Astrocyte (in vitro differentiated cells and primary cell): ENCODE results near the gene IL27RA. TPM values are rescaled to one million over a fixed set of nuclear protein-coding genes. Genes with fewer than 3 reads are reported as not detected.
"Not testable (repeated sequence)": the region's sequence is repeated elsewhere in the genome, so short reads cannot be mapped to it uniquely, and the experiment has no call there.

Experiments used
- DNase-seq: peaks from one replicate; pipeline ENCODE4 v3.0.0-alpha.2; 2010; ENCODE audit warnings: low read depth
- FAIRE-seq: peaks from 2 replicates; lab custom pipeline; 2011; peaks lifted over from hg19 to GRCh38; lab: Jason Lieb, UNC
- H2AFZ ChIP-seq: 2 replicates; pipeline ENCODE4 v1.6.0; 2012; ENCODE audit warnings: low read depth, low read length, inconsistent platforms
- H3K27ac ChIP-seq: 2 replicates; pipeline ENCODE4 v1.5.1; 2011; ENCODE audit warnings: low read depth, low read length, inconsistent platforms
- H3K27me3 ChIP-seq: 2 replicates; pipeline ENCODE4 v1.6.0; 2011; ENCODE audit warnings: low read length, inconsistent platforms; ENCODE audit not compliant: insufficient read depth
- H3K36me3 ChIP-seq: 2 replicates; pipeline ENCODE4 v1.5.1; 2011; ENCODE audit warnings: low read length, inconsistent platforms; ENCODE audit not compliant: insufficient read depth
- H3K4me1 ChIP-seq: 2 replicates; pipeline ENCODE4 v1.5.1; 2011; ENCODE audit warnings: low read length, inconsistent platforms; ENCODE audit not compliant: insufficient read depth
- H3K4me2 ChIP-seq: 2 replicates; pipeline ENCODE4 v1.6.0; 2012; ENCODE audit warnings: low read length, inconsistent platforms
- H3K4me3 ChIP-seq: 2 replicates; pipeline ENCODE4 v1.5.1; 2011; ENCODE audit warnings: low read depth, mild to moderate bottlenecking, low read length, inconsistent platforms; ENCODE audit not compliant: insufficient read depth
- H3K79me2 ChIP-seq: 2 replicates; pipeline ENCODE4 v1.6.0; 2012; ENCODE audit warnings: mild to moderate bottlenecking, low read length, inconsistent platforms; ENCODE audit not compliant: insufficient read depth
- H3K9ac ChIP-seq: 2 replicates; pipeline ENCODE4 v1.6.0; 2012; ENCODE audit warnings: mild to moderate bottlenecking, low read length, inconsistent platforms
- H3K9me3 ChIP-seq: 2 replicates; pipeline ENCODE4 v1.5.1; 2012; ENCODE audit warnings: low read depth, mild to moderate bottlenecking, low read length, inconsistent platforms; ENCODE audit not compliant: insufficient read depth
- H4K20me1 ChIP-seq: 2 replicates; pipeline ENCODE4 v1.6.0; 2012; ENCODE audit warnings: low read length, inconsistent platforms; ENCODE audit not compliant: insufficient read depth
- H3K27ac Mint-ChIP-seq: one replicate; pipeline ENCODE4 v1.8.0; 2021; ENCODE audit warnings: mild to moderate bottlenecking, mixed read lengths; ENCODE audit not compliant: unreplicated experiment
- H3K27me3 Mint-ChIP-seq: one replicate; pipeline ENCODE4 v1.8.0; 2021; ENCODE audit warnings: low read depth, mixed read lengths; ENCODE audit not compliant: unreplicated experiment
- H3K36me3 Mint-ChIP-seq: one replicate; pipeline ENCODE4 v1.8.0; 2021; ENCODE audit warnings: low read depth, mixed read lengths; ENCODE audit not compliant: unreplicated experiment
- H3K4me1 Mint-ChIP-seq: one replicate; pipeline ENCODE4 v1.8.0; 2021; ENCODE audit warnings: low read depth, mixed read lengths; ENCODE audit not compliant: unreplicated experiment
- H3K4me3 Mint-ChIP-seq: one replicate; pipeline ENCODE4 v1.8.0; 2021; ENCODE audit warnings: mild to moderate bottlenecking, moderate library complexity, mixed read lengths; ENCODE audit not compliant: unreplicated experiment
- H3K9me3 Mint-ChIP-seq: one replicate; pipeline ENCODE4 v1.8.0; 2021; ENCODE audit warnings: mild to moderate bottlenecking, mixed read lengths; ENCODE audit not compliant: unreplicated experiment
- CTCF ChIP-seq: IDR thresholded peaks from 2 replicates; pipeline ENCODE4 v1.5.1; 2011; ENCODE audit warnings: low read depth, mild to moderate bottlenecking, inconsistent platforms, low read length, moderate library complexity; ENCODE audit not compliant: insufficient read depth
- EZH2 ChIP-seq: IDR thresholded peaks from 2 replicates; pipeline ENCODE4 v1.6.1; 2012; ENCODE audit warnings: mild to moderate bottlenecking, low read length, inconsistent platforms; ENCODE audit not compliant: insufficient read depth
- total RNA-seq: library from RNA; stranded (reverse); gene quantifications from 2 replicates; pipeline ENCODE4 v1.2.1, GENCODE V29; 2021

IL27RA gene
- total RNA-seq, 1 donor from 2014 or later = 5.7 TPM

- TF ChIP-seq EZH2 (no peak), CTCF (no peak)
- peaks cover 2% of the 10 kb centered on the region for H3K27me3 Mint-ChIP-seq
- Histone ChIP-seq H2AFZ (no peak overlapping the region), H3K4me1 (no peaks in the 10 kb centered on the region), H3K9ac (no peak overlapping the region), H3K27me3 (no peaks in the 10 kb centered on the region), H3K4me2 (no peak overlapping the region), H3K79me2 (no peaks in the 10 kb centered on the region), H3K9me3 (no peaks in the 10 kb centered on the region), H3K27ac (no peak overlapping the region), H3K36me3 (no peaks in the 10 kb centered on the region), H3K4me3 (no peak overlapping the region), H4K20me1 (no peaks in the 10 kb centered on the region)
- H3K9me3 Mint-ChIP-seq = peaks cover 3% of the 10 kb centered on the region
- no peak overlapping the region for H3K27ac Mint-ChIP-seq
- no peaks in the 10 kb centered on the region for H3K36me3 Mint-ChIP-seq
- H3K4me3 Mint-ChIP-seq = no peak overlapping the region
- no peaks in the 10 kb centered on the region for H3K4me1 Mint-ChIP-seq
- DNase-seq (no peak), FAIRE-seq (no peak)
These were observed 16.0 kb upstream of the IL27RA start for GRCh38 chr19:14015524-14016035.

GRCh38 chr19:14019100-14019499, 12.5 kb upstream of the IL27RA start:
- H3K4me2 ChIP-seq = no peak overlapping the region
- Mint-ChIP-seq H3K4me3 (no peak overlapping the region), H3K9me3 (no peaks in the 10 kb centered on the region), H3K4me1 (peaks cover 4% of the 10 kb centered on the region), H3K36me3 (no peaks in the 10 kb centered on the region), H3K27ac (no peak overlapping the region), H3K27me3 (no peaks in the 10 kb centered on the region)
- H4K20me1 ChIP-seq = no peaks in the 10 kb centered on the region
- H3K27ac ChIP-seq = no peak overlapping the region
- H3K36me3 ChIP-seq = no peaks in the 10 kb centered on the region
- H3K9me3 ChIP-seq = no peaks in the 10 kb centered on the region
- H3K4me3 ChIP-seq = no peak overlapping the region
- H3K27me3 ChIP-seq = no peaks in the 10 kb centered on the region
- H2AFZ ChIP-seq = no peak overlapping the region
- no peaks in the 10 kb centered on the region for H3K79me2 ChIP-seq
- TF ChIP-seq CTCF (no peak), EZH2 (no peak)
- peaks cover 5% of the 10 kb centered on the region for H3K4me1 ChIP-seq
- H3K9ac ChIP-seq = no peak overlapping the region
- DNase-seq = no peak
- FAIRE-seq = no peak

GRCh38 chr19:14019739-14020138, 11.8 kb upstream of the IL27RA start:
- not testable (repeated sequence) for H2AFZ ChIP-seq, H3K9me3 ChIP-seq, H3K4me2 ChIP-seq, H3K4me3 Mint-ChIP-seq, H3K27me3 Mint-ChIP-seq, FAIRE-seq, H3K9me3 Mint-ChIP-seq, H3K27ac Mint-ChIP-seq, DNase-seq, H3K27me3 ChIP-seq, H3K9ac ChIP-seq, H3K4me1 ChIP-seq, H3K27ac ChIP-seq, H3K36me3 ChIP-seq, H4K20me1 ChIP-seq, H3K4me3 ChIP-seq, H3K4me1 Mint-ChIP-seq, H3K36me3 Mint-ChIP-seq, H3K79me2 ChIP-seq
